ENCODE data around the gene TRIM46.

DNA sequence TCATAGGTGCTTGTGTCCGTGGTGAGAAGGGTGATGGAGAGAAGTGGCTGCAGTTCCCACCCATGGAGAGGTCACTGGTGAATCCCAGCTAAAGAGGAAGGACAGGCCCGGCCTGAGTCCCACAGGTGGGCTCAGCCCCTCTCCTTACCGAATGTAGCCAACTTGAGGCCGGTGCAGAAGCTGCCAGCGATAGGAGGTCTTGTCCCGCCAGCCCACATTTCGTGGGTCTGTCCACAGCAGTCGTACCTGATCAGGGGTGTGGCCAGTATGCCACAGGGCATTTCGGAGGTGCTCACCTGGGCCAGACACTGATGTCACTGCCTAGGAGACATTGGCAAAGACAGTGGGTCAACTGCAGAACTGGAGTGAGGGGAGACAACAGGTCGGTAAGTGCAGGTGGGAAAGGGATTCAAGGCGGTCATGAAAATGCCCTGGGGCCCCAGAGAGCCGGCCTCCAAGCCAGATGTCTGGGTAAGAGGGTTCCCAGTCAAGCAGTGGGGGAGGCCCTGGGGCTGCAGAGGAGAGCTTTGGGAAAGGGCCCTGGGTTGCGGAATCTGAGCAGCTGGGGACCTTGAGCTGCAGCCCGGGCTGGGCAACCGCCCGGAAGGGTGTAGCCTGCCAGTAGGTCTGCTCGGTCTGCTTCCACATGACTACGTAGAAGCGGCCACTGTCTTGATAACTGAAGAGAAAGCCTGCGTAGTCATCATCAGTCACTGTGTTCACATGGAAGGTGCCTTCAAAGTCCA is 23.4 kb downstream of the TRIM46 start:
- TF ChIP-seq, protein P1, sequence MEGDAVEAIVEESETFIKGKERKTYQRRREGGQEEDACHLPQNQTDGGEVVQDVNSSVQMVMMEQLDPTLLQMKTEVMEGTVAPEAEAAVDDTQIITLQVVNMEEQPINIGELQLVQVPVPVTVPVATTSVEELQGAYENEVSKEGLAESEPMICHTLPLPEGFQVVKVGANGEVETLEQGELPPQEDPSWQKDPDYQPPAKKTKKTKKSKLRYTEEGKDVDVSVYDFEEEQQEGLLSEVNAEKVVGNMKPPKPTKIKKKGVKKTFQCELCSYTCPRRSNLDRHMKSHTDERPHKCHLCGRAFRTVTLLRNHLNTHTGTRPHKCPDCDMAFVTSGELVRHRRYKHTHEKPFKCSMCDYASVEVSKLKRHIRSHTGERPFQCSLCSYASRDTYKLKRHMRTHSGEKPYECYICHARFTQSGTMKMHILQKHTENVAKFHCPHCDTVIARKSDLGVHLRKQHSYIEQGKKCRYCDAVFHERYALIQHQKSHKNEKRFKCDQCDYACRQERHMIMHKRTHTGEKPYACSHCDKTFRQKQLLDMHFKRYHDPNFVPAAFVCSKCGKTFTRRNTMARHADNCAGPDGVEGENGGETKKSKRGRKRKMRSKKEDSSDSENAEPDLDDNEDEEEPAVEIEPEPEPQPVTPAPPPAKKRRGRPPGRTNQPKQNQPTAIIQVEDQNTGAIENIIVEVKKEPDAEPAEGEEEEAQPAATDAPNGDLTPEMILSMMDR (conservative IDR thresholded peaks at IDR 0.05; ENCODE audit: low read depth in 2 of 2), result no peak
- TF ChIP-seq POLR2AphosphoS5 (IDR thresholded peaks at IDR 0.05; ENCODE audit: low read depth), result no peak
- no peak for TF ChIP-seq EZH2 (IDR thresholded peaks at IDR 0.05; ENCODE audit: low read depth, unreplicated experiment)

Data from GM23338 (cell line).